GM23248 (cell line): ENCODE measurements around the gene GDPD4.

Experiments used
- EZH2 ChIP-seq: fragments of 200-600 bp; sonication (generic); IDR thresholded peaks from 2 replicates; pipeline ENCODE4 v1.6.1; 2018; ENCODE audit warnings: antibody characterized with exemption, mild to moderate bottlenecking; ENCODE audit not compliant: insufficient read depth, poor library complexity, severe bottlenecking
- EZH2phosphoT487 ChIP-seq: fragments of 200-600 bp; sonication (generic); IDR thresholded peaks from 2 replicates; pipeline ENCODE4 v1.6.1; 2018; ENCODE audit warnings: antibody characterized with exemption, moderate library complexity, mild to moderate bottlenecking, low read depth; ENCODE audit not compliant: insufficient read depth

- TF ChIP-seq EZH2phosphoT487 = no peak
- no peak for TF ChIP-seq EZH2
These were observed 8.1 kb upstream of the GDPD4 start for GRCh38 chr11:77309401-77310085.
